ENCODE results near the gene RAPGEF2.
A peak's percentile ranks its signal among the peaks of the same experiment; 100 is the strongest.
"Not testable (repeated sequence)": the region's sequence is repeated elsewhere in the genome, so short reads cannot be mapped to it uniquely, and the experiment has no call there.

The RAPGEF2 gene

GRCh38 chr4:159163521-159163920 lies 60.6 kb downstream of the RAPGEF2 start:
- DNase-seq, result no peak

GRCh38 chr4:159169404-159170302 lies 66.8 kb downstream of the RAPGEF2 start:
- no peak for DNase-seq

- DNase-seq, result no peak
These were observed 68.4 kb downstream of the RAPGEF2 start for GRCh38 chr4:159171287-159171686.

GRCh38 chr4:159173886-159174285 lies 71.0 kb downstream of the RAPGEF2 start:
- peak; percentile 32 to 57 for DNase-seq

GRCh38 chr4:159174645-159175084 lies 71.8 kb downstream of the RAPGEF2 start:
- DNase-seq, result no peak

DNA sequence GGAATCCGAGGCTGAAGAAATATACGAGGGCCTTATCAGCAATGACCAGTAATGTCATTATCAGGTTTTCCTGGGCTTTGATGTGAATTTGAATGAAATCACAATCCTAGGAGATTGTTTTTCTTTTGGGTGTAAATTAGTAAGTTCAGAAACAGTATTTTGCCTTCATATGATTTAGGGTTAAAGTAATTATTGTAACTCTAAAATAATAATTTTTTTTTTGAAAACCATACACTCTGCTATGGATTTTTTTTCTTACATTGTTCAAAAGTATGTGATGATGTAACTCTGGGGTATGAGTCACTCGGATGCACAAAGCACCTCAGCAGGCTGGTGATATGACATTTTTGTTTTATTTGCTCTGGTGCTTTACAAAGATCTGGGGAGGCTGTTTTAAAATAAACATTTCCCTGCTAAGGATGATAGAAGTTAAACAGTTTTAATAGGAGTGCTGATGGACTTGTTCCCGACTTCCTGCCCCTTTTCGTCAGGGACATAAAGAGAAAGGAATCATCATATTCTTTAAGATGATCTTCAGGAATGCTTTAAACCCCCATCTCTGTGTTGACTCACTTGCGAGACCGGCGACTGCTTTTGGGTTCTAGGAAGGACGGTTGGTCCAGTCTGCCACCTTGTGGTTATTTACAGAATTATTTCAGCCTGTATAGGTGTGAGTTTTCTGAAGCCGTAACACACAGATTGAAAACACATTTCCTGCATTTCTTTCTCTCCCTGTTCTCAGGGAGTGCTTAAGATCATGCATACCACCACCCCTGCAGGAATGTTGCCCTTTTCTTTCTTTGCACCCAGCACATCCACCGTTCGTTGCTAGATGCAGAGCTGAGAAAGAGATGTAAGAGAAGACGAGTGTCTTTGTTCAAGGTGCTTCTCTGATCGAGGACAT lies 72.5 kb downstream of the RAPGEF2 start:
- peak; percentile 56 to 87 for DNase-seq

DNA sequence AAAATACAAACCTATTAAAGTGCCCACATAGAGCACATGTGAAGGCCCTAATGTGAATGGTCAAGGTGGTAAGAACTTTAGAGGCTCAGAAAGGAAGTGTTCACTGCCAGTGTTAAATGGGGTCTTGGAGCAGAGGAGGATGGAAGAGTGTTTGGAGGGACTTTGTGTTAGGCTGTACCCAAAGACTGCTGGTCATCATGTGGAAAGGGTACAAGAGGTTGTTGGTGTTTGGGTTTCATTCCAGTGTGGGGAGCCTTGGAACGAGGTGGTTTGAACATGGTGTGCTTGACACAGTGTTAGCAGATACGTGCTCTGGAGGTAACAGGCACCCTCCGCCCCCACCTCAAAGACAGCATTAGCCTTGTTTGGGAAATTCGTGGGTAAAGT lies 73.1 kb downstream of the RAPGEF2 start:
- no peak for DNase-seq

GRCh38 chr4:159177265-159178150 lies 74.6 kb downstream of the RAPGEF2 start:
- DNase-seq, result peak; percentile 40 to 45

GRCh38 chr4:159178151-159178546 lies 75.3 kb downstream of the RAPGEF2 start:
- peak; percentile 70 to 85 for DNase-seq

- peak; percentile 30 to 33 for DNase-seq
These were observed 76.4 kb downstream of the RAPGEF2 start for GRCh38 chr4:159178979-159179969.

DNA sequence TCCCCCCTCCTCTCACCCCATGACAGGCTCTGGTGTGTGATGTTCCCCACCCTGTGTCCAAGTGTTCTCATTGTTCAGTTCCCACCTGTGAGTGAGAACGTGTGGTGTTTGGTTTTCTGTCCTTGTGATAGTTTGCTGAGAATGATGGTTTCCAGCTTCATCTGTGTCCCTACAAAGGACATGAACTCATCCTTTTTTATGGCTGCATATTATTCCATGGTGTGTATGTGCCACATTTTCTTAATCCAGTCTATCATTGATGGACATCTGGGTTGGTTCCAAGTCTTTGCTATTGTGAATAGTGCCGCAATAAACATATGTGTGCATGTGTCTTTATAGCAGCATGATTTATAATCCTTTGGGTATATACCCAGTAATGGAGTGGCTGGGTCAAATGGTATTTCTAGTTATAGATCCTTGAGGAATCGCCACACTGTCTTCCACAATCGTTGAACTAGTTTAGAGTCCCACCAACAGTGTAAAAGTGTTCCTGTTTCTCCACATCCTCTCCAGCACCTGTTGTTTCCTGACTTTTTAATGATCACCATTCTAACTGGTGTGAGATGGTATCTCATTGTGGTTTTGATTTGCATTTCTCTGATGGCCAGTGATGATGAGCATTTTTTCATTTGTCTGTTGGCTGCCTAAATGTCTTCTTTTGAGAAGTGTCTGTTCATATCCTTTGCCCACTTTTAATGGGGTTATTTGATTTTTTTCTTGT lies 81.2 kb downstream of the RAPGEF2 start:
- DNase-seq, result not testable (repeated sequence)

GRCh38 chr4:159185591-159186023 lies 82.7 kb downstream of the RAPGEF2 start:
- DNase-seq, result no peak

DNA sequence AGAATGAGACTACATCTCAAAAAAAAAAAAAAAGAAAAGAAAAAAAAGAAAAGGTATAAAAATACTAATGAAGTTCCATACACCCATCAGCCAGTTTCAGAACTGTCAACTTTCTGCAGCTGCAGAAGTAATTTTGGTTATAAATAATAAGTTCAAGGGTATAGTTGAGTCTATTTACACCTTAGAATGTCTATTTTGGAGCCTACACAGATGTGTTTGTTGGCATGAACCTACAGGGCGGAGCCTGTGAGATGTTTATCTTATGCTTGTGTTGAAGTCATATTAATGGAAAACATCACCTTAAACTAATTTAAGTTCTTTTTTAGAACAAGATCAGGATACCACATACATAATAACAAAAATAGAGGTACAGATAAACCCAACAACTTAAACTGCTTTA lies 85.8 kb downstream of the RAPGEF2 start:
- no peak for DNase-seq

DNA sequence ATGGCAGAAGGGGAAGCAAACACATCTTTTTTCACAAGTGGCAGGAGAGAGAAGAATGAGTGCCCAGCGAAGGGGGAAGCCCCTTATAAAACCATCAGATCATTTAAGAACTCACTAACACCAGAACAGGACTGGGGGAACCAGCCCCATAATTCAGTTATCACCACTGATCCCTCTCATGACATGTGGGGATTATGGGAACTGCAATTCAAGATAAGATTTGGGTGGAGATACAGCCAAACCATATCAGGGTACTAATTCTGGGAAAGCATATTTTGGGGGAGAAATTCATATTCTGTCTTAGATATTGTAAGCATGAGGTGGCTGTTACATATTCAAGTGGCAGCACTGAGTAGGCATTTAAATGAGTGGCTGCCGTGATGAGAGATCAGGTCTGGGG lies 87.8 kb downstream of the RAPGEF2 start:
- no peak for DNase-seq

- peak; percentile 36 to 46 for DNase-seq
These were observed 89.1 kb downstream of the RAPGEF2 start for GRCh38 chr4:159191989-159192388.

GRCh38 chr4:159193046-159193620 lies 90.3 kb downstream of the RAPGEF2 start:
- DNase-seq, result no peak

DNA sequence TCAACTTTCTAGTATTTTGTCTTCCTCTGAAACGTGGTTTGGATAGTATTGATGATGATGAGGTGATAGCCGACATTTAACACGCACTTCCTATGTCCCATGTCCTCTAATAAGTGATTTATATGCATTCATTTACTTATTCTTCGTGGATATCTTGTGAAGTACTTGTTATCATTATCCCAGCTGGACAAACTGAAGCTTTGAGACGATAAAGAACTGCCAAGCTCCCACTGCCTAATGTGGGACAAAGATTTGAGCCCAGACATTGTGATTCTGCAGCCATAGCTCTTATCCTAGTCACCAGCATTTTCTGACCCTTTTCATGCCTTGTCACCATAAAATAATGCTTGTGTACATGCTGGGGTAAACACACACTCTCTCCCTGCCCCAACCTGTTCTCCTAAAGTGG lies 92.5 kb downstream of the RAPGEF2 start:
- no peak for DNase-seq

DNA sequence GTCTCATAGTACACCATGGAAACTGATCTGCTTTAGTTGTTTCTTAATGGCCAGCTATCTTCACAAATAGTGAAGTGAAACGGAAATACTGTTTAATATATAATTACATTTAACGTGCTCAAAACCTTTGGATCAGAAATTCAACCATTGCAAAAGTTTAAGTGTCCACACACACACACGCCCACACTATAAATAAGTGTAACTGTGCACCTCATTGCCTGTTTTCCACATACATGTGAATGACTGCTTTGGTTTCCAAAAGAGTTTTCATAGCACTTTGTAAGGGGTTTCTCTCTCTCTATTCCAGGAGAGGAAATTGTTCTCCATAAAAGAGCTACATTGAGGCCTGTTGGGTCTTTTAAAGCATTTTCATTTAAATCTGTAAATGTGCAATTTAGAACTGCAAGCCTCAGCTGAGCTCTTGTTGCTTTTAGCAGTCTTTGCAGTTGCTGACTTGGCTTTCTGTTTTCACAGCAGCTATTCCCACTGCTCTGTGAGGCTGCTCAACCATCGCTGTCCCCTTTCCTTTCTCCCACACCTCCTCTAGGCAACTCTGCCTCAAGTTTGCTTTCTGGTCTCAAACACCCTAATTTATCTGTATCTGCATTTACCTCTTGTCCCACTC lies 94.5 kb downstream of the RAPGEF2 start:
- no peak for DNase-seq

- DNase-seq, result no peak
These were observed 95.0 kb downstream of the RAPGEF2 start for GRCh38 chr4:159197885-159198269.

- DNase-seq, result no peak
These were observed 96.9 kb downstream of the RAPGEF2 start for GRCh38 chr4:159199826-159200225.

Data from inflammatory macrophage treated with lipopolysaccharide for 1 hour (primary cell).